EH (cell line): ENCODE results near the gene VBP1.
"Not testable (repeated sequence)": the region's sequence is repeated elsewhere in the genome, so short reads cannot be mapped to it uniquely, and the experiment has no call there.

Experiments
- DNase-seq: peaks from one replicate; pipeline ENCODE4 v3.0.0-alpha.2; 2015; ENCODE audit warnings: low read depth

The VBP1 gene

GRCh38 chrX:155216179-155216939 is at the start of gene VBP1:
Gene VBP1 (plus strand): TSS chrX:155216460. CDS start chrX:155216483, 23 bp downstream.
- peak; percentile 96 for DNase-seq

- DNase-seq, result no peak
These were observed 46.4 kb upstream of the VBP1 start for GRCh38 chrX:155169881-155170280.

- no peak for DNase-seq
These were observed 36.8 kb upstream of the VBP1 start for GRCh38 chrX:155179346-155179997.

- no peak for DNase-seq
These were observed 27.5 kb upstream of the VBP1 start for GRCh38 chrX:155188786-155189185.

- no peak for DNase-seq
These were observed 5.1 kb upstream of the VBP1 start for GRCh38 chrX:155211208-155211607.

- no peak for DNase-seq
These were observed 2.5 kb upstream of the VBP1 start for GRCh38 chrX:155213731-155214130.

GRCh38 chrX:155215443-155216178 is 649 bp upstream of the VBP1 start:
- DNase-seq, result peak; percentile 0

GRCh38 chrX:155216940-155217440 is 730 bp downstream of the VBP1 start:
- DNase-seq, result no peak

GRCh38 chrX:155218777-155219176 is 2.5 kb downstream of the VBP1 start:
- DNase-seq, result no peak

- DNase-seq, result no peak
These were observed 5.1 kb downstream of the VBP1 start for GRCh38 chrX:155221351-155221750.

- DNase-seq, result not testable (repeated sequence)
These were observed 7.5 kb downstream of the VBP1 start for GRCh38 chrX:155223746-155224145.

- DNase-seq, result no peak
These were observed 9.5 kb downstream of the VBP1 start for GRCh38 chrX:155225774-155226173.

GRCh38 chrX:155231163-155231562 is 14.9 kb downstream of the VBP1 start:
- DNase-seq, result no peak

GRCh38 chrX:155235891-155236290 is 19.6 kb downstream of the VBP1 start:
- peak; percentile 2 for DNase-seq

GRCh38 chrX:155237719-155238118 is 21.5 kb downstream of the VBP1 start:
- DNase-seq, result no peak

GRCh38 chrX:155242300-155242699 is 26.0 kb downstream of the VBP1 start:
- no peak for DNase-seq

GRCh38 chrX:155246748-155247147 is 30.5 kb downstream of the VBP1 start:
- no peak for DNase-seq

- DNase-seq, result no peak
These were observed 31.2 kb downstream of the VBP1 start for GRCh38 chrX:155247497-155247896.

- no peak for DNase-seq
These were observed 35.1 kb downstream of the VBP1 start for GRCh38 chrX:155251391-155251790.

- DNase-seq, result no peak
These were observed 43.5 kb downstream of the VBP1 start for GRCh38 chrX:155259752-155260151.

GRCh38 chrX:155262970-155263754 is 46.9 kb downstream of the VBP1 start:
- DNase-seq, result no peak
